HepG2 (cell line): Measurements from ENCODE around the gene NFAT5. TPM values are rescaled to one million over a fixed set of nuclear protein-coding genes. Genes with fewer than 3 reads are reported as not detected.
A peak's percentile ranks its signal among the peaks of the same experiment; 100 is the strongest.

ENCODE experiments used
- DNMT1 ChIP-seq: sonication (generic); formaldehyde crosslinking; IDR thresholded peaks from 2 replicates; pipeline ENCODE4 v1.5.1; 2020; ENCODE audit warnings: mild to moderate bottlenecking, missing genetic modification reagents
- NFYB ChIP-seq: sonication (generic); formaldehyde crosslinking; IDR thresholded peaks from 2 replicates; pipeline ENCODE4 v1.4.0; 2020; ENCODE audit warnings: missing genetic modification reagents
- TSC22D2 ChIP-seq: sonication (generic); formaldehyde crosslinking; IDR thresholded peaks from 2 replicates; pipeline ENCODE4 v1.5.1; 2020; ENCODE audit warnings: missing genetic modification reagents, mild to moderate bottlenecking, borderline replicate concordance
- ZNF441 ChIP-seq: sonication (generic); formaldehyde crosslinking; IDR thresholded peaks from 2 replicates; pipeline ENCODE4 v1.7.0; 2021; ENCODE audit warnings: missing genetic modification reagents, borderline replicate concordance
- ZNF510 ChIP-seq: sonication (generic); formaldehyde crosslinking; IDR thresholded peaks from 2 replicates; pipeline ENCODE4 v1.4.0; 2020; ENCODE audit warnings: low read depth, mild to moderate bottlenecking, missing genetic modification reagents
- polyA plus RNA-seq, 8 experiments: library from polyadenylated mRNA; depleted of rRNA in 3 of 8; stranded (reverse) in 7 of 8; unstranded in 1 of 8; fragments of >200 nt; fragmentation: Illumina TruSeq in 4 of 8; extraction: Trizol in 4 of 8; gene quantifications; 2 replicates each; pipeline versions ENCODE4 v1.2.1 to v1.2.3, GENCODE V29; 2011 to 2016; ENCODE audit warnings: low read depth in 4 of 8, missing spikeins in 1 of 8, mixed read lengths in 1 of 8; ENCODE audit not compliant: insufficient read depth in 1 of 8
- total RNA-seq, 5 experiments: library from RNA; depleted of rRNA; stranded (reverse); fragments of >200 nt; fragmentation: Illumina TruSeq; extraction: Trizol; gene quantifications; 2 replicates each; pipeline ENCODE4 v1.2.3, GENCODE V29; 2016; ENCODE audit warnings: low read depth in 1 of 5
- TF ChIP-seq, protein P1 (sequence below): sonication (generic); formaldehyde crosslinking; IDR thresholded peaks from 2 replicates; pipeline ENCODE4 v1.9.0; 2021; ENCODE audit warnings: missing genetic modification reagents, borderline replicate concordance
- TF ChIP-seq, protein P2 (sequence below): conservative IDR thresholded peaks from 2 replicates; pipeline ENCODE4 v1.6.1; 2018; ENCODE audit warnings: missing genetic modification reagents
- TF ChIP-seq, protein P3 (sequence below): sonication (generic); formaldehyde crosslinking; IDR thresholded peaks from 2 replicates; pipeline ENCODE4 v1.5.0; 2020; ENCODE audit warnings: missing genetic modification reagents, mild to moderate bottlenecking, borderline replicate concordance
- TF ChIP-seq, protein P4 (sequence below): sonication (generic); formaldehyde crosslinking; conservative IDR thresholded peaks from 2 replicates; pipeline ENCODE4 v1.8.1; 2023; ENCODE audit warnings: missing genetic modification reagents
- TF ChIP-seq, protein P5 (sequence below): sonication (generic); formaldehyde crosslinking; IDR thresholded peaks from 2 replicates; pipeline ENCODE4 v1.4.0; 2020; ENCODE audit warnings: missing genetic modification reagents, borderline replicate concordance
- TF ChIP-seq, protein P6 (sequence below): sonication (generic); formaldehyde crosslinking; IDR thresholded peaks from 2 replicates; pipeline ENCODE4 v1.4.0; 2020; ENCODE audit warnings: missing genetic modification reagents
- TF ChIP-seq, protein P7 (sequence below): sonication (generic); formaldehyde crosslinking; IDR thresholded peaks from 2 replicates; pipeline ENCODE4 v1.5.0; 2020; ENCODE audit warnings: missing genetic modification reagents

Gene NFAT5
- total and polyA plus RNA-seq, 2 of the 13 experiments (the other 11 are each of a cell fraction or from before 2014, with no cell fraction given): 20.5 to 54.3 TPM

DNA sequence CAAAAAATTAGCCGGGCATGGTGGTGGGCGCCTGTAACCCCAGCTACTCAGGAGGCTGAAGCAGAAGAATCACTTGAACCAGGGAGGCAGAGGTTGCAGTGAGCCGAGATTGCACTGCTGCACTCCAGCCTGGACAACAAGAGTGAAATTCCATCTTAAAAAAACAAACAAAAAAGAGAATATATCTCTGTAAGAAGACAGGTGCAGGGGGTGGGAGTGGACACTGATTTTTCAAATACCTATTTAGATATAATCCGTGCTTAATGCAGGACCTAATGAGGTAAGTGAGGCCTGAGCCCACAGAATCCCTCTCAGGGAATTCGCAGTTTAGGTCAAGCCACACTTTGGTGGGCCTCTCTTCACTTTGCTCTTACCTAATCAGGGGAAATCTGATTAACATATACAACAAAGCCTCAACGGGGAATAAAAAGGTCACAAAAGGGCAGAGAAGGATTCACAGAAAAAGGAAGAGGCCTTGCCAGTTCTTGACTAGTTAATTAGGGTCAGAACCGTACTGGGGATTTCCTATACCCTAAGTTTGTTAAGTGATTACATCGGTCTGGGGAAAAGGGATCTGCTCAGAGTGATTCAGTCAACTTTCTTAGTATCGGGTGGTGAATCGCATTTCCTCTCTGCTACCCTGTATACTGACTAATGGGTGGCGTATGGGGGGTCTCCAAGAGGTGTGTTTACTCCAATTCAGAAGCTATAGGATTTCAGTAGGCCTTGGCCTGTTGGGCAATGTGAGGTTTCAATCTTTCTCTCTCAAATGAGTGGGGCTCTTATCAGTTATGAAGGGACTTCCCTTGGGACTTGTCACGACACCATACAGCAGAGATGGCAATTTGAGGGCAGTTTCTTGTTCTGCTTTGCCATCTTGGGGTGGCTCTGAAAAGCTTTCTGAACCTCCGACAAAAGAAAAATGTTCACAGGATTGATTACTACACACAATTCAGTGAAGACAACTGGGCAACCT, 1.9 kb upstream of the NFAT5 start (continued):
- TF ChIP-seq, protein P1, sequence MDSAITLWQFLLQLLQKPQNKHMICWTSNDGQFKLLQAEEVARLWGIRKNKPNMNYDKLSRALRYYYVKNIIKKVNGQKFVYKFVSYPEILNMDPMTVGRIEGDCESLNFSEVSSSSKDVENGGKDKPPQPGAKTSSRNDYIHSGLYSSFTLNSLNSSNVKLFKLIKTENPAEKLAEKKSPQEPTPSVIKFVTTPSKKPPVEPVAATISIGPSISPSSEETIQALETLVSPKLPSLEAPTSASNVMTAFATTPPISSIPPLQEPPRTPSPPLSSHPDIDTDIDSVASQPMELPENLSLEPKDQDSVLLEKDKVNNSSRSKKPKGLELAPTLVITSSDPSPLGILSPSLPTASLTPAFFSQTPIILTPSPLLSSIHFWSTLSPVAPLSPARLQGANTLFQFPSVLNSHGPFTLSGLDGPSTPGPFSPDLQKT (CRISPR knock-in tag): no peak
- TF ChIP-seq, protein P2, sequence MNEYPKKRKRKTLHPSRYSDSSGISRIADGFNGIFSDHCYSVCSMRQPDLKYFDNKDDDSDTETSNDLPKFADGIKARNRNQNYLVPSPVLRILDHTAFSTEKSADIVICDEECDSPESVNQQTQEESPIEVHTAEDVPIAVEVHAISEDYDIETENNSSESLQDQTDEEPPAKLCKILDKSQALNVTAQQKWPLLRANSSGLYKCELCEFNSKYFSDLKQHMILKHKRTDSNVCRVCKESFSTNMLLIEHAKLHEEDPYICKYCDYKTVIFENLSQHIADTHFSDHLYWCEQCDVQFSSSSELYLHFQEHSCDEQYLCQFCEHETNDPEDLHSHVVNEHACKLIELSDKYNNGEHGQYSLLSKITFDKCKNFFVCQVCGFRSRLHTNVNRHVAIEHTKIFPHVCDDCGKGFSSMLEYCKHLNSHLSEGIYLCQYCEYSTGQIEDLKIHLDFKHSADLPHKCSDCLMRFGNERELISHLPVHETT: 0 out of 2 replicates have a peak, but pooled peaks have one; percentile 50
- TF ChIP-seq NFYB (CRISPR knock-in tag) (0 out of 2 replicates have a peak, but pooled peaks have one; percentile 11), DNMT1 (CRISPR knock-in tag) (no peak), TSC22D2 (CRISPR knock-in tag) (no peak), ZNF510 (no peak), ZNF441 (CRISPR knock-in tag) (no peak)
- TF ChIP-seq, protein P3, sequence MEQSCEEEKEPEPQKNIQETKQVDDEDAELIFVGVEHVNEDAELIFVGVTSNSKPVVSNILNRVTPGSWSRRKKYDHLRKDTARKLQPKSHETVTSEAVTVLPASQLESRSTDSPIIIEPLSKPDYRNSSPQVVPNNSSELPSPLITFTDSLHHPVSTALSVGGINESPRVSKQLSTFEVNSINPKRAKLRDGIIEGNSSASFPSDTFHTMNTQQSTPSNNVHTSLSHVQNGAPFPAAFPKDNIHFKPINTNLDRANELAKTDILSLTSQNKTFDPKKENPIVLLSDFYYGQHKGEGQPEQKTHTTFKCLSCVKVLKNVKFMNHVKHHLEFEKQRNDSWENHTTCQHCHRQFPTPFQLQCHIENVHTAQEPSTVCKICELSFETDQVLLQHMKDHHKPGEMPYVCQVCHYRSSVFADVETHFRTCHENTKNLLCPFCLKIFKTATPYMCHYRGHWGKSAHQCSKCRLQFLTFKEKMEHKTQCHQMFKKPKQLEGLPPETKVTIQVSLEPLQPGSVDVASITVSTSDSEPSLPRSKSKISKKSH (CRISPR knock-in tag): no peak
- TF ChIP-seq, protein P4, sequence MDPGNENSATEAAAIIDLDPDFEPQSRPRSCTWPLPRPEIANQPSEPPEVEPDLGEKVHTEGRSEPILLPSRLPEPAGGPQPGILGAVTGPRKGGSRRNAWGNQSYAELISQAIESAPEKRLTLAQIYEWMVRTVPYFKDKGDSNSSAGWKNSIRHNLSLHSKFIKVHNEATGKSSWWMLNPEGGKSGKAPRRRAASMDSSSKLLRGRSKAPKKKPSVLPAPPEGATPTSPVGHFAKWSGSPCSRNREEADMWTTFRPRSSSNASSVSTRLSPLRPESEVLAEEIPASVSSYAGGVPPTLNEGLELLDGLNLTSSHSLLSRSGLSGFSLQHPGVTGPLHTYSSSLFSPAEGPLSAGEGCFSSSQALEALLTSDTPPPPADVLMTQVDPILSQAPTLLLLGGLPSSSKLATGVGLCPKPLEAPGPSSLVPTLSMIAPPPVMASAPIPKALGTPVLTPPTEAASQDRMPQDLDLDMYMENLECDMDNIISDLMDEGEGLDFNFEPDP (CRISPR knock-in tag): 0 out of 2 replicates have a peak, but pooled peaks have one; percentile 25
- TF ChIP-seq, protein P5, sequence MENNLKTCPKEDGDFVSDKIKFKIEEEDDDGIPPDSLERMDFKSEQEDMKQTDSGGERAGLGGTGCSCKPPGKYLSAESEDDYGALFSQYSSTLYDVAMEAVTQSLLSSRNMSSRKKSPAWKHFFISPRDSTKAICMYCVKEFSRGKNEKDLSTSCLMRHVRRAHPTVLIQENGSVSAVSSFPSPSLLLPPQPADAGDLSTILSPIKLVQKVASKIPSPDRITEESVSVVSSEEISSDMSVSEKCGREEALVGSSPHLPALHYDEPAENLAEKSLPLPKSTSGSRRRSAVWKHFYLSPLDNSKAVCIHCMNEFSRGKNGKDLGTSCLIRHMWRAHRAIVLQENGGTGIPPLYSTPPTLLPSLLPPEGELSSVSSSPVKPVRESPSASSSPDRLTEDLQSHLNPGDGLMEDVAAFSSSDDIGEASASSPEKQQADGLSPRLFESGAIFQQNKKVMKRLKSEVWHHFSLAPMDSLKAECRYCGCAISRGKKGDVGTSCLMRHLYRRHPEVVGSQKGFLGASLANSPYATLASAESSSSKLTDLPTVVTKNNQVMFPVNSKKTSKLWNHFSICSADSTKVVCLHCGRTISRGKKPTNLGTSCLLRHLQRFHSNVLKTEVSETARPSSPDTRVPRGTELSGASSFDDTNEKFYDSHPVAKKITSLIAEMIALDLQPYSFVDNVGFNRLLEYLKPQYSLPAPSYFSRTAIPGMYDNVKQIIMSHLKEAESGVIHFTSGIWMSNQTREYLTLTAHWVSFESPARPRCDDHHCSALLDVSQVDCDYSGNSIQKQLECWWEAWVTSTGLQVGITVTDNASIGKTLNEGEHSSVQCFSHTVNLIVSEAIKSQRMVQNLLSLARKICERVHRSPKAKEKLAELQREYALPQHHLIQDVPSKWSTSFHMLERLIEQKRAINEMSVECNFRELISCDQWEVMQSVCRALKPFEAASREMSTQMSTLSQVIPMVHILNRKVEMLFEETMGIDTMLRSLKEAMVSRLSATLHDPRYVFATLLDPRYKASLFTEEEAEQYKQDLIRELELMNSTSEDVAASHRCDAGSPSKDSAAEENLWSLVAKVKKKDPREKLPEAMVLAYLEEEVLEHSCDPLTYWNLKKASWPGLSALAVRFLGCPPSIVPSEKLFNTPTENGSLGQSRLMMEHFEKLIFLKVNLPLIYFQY (CRISPR knock-in tag): no peak
- TF ChIP-seq, protein P6, sequence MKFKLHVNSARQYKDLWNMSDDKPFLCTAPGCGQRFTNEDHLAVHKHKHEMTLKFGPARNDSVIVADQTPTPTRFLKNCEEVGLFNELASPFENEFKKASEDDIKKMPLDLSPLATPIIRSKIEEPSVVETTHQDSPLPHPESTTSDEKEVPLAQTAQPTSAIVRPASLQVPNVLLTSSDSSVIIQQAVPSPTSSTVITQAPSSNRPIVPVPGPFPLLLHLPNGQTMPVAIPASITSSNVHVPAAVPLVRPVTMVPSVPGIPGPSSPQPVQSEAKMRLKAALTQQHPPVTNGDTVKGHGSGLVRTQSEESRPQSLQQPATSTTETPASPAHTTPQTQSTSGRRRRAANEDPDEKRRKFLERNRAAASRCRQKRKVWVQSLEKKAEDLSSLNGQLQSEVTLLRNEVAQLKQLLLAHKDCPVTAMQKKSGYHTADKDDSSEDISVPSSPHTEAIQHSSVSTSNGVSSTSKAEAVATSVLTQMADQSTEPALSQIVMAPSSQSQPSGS: 0 out of 2 replicates have a peak, but pooled peaks have one; percentile 21
- TF ChIP-seq, protein P7, sequence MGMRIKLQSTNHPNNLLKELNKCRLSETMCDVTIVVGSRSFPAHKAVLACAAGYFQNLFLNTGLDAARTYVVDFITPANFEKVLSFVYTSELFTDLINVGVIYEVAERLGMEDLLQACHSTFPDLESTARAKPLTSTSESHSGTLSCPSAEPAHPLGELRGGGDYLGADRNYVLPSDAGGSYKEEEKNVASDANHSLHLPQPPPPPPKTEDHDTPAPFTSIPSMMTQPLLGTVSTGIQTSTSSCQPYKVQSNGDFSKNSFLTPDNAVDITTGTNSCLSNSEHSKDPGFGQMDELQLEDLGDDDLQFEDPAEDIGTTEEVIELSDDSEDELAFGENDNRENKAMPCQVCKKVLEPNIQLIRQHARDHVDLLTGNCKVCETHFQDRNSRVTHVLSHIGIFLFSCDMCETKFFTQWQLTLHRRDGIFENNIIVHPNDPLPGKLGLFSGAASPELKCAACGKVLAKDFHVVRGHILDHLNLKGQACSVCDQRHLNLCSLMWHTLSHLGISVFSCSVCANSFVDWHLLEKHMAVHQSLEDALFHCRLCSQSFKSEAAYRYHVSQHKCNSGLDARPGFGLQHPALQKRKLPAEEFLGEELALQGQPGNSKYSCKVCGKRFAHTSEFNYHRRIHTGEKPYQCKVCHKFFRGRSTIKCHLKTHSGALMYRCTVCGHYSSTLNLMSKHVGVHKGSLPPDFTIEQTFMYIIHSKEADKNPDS (CRISPR knock-in tag): no peak
